GM21723 (cell line): ENCODE data around the gene BGLAP.

Source experiments
- ATAC-seq: cut with Tn5 transposase; IDR thresholded peaks from one replicate; pipeline ENCODE4 v1.9.1; 2021; ENCODE audit warnings: mild to moderate bottlenecking, moderate library complexity; ENCODE audit not compliant: unreplicated experiment

Gene BGLAP

DNA sequence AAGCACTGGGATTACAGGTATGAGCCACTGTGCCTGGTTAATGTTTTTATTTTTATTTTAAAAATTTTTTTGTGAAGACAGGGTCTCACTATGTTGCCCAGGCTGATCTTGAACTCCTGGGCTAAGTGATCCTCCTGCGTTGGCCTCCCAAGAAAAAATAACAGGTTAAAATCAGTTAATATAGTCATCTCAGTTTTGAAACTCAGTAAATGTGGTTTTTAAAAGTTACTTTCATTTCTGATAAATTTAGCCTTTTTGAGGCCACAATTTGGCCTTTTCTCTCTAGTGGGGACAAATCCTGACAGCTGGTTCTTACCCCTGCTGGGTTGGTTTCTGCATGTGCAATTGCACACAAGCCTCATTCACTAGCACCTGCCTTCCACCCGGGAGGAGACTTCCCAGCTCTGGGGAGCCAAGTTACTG lies 15.9 kb upstream of the BGLAP start:
- ATAC-seq, result peak; percentile 87

DNA sequence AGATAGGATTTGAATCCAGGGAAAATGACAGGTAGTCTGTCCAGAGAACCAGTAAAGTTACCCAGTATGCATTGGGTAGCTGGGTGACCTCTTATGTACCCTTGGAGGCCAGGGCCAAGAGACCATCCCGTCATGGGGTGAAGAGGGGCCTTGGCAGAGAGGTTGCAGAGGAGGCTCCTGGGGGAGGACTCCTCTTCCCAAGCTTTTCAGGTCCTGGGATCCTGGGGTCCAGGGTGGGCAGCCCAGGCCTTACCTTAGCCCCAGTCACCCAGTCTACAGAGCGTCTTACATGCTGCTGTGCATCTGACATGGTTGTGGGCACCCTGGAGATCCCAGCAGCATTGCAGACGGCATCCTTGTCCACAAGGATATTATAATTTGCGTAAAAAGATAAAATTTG lies 15.2 kb upstream of the BGLAP start:
- peak; percentile 7 for ATAC-seq

DNA sequence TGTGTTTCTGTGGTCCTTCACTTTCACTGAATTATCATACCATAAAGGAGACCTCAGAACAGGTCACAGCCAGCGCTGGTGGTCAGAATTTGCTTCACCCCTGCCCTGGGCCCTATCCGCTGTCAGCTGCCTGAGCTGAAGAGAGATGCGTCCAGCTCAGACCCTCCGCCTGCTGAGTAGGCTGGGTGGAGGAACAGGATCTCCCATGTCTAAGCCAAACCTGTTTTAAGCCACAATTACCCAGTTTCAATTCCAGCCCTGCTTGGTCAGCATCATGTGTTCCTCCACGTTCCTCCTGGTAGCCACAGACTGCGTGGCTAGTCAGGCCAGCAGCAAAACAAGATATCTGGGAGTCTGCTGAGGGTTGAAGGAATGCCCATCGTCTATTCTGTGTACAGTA lies 13.5 kb upstream of the BGLAP start:
- no peak for ATAC-seq

- ATAC-seq, result no peak
Measured at GRCh38 chr1:156229809-156230472, 12.0 kb upstream of the BGLAP start.

DNA sequence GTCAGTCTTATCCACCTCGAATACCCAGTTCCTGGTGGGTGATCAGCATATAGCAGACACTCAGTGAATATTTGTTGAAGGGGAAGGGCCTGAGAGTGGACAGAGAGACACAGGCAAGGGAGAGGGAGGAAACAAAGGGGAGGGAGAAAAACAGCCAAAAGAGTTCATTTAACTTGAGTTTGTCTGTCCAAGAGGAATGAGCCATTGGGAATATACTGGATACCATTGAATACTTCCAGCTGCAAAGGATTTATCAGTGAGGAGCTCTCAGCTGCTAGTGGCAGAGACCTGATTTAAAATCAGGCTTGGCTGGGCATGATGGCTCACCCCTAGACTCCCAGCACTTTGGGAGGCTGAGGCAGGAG lies 11.5 kb upstream of the BGLAP start:
- no peak for ATAC-seq

DNA sequence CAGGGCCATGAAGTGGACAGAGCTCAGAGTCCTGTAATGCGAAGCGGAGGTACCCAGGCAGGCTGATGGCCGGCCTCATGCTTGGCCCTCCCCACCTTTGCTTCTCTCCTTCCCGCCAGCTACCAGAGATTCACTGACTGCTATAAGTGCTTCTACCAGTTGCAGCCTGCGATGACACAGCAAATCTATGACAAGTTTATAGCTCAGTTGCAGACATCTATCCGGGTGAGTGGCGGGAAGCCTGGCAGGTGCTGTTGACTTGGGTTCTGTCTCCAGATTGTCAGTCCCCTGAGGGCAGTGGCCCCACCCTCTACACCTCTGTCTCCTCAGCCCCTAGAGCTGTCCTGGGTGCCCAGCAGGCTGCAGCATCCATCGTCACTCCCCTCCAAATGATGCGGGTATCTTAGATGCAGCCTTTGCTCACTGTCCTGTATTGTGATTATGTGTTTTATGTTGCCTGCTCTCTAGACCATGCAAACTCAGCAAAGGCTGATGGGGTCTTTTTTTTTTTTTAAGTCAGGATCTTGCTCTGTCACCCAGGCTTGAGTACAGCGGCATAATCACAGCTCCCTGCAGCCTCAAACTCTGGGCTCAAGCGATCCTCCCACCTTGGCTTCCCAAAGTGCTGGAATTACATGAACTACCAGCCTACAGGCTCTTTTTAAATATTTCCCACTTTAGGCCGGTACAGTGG lies 9.6 kb upstream of the BGLAP start:
- ATAC-seq, result no peak

- no peak for ATAC-seq
Measured at GRCh38 chr1:156233426-156234127, 8.4 kb upstream of the BGLAP start.

- no peak for ATAC-seq
Measured at GRCh38 chr1:156236164-156236563, 5.8 kb upstream of the BGLAP start.

DNA sequence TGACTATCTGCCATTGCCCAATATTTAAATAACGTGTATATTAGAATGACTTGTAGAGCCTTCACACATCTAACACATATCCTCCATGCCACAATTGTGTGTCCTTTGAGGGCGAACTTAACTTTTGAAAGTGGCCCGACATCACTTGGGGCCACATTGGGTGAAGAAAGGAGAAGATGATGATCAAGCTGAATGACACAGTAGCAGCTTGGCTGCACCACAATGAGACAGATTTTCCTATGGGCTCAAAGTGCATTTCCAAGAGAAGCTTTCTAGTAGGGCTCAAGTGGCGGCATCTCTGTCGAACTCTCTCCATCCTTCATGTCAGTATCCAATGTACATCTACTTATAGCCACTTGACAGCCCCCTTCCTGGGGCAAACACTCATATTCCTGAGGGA lies 3.7 kb upstream of the BGLAP start:
- ATAC-seq, result no peak

DNA sequence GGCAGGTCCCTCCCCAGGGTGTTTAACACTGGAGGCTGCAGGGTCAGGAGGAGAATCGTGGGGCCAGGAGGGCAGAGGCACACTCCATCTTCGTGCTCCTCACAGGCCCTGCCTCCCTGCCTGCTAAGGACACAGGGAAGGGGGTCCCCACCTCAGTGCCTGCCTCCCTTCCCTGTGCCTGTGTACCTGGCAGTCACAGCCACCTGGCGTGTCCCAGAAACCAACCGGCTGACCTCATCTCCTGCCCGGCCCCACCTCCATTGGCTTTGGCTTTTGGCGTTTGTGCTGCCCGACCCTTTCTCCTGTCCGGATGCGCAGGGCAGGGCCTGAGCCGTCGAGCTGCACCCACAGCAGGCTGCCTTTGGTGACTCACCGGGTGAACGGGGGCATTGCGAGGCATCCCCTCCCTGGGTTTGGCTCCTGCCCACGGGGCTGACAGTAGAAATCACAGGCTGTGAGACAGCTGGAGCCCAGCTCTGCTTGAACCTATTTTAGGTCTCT lies 623 bp upstream of the BGLAP start:
- ATAC-seq, result no peak

GRCh38 chr1:156242738-156243137 lies 754 bp downstream of the BGLAP start:
- no peak for ATAC-seq

DNA sequence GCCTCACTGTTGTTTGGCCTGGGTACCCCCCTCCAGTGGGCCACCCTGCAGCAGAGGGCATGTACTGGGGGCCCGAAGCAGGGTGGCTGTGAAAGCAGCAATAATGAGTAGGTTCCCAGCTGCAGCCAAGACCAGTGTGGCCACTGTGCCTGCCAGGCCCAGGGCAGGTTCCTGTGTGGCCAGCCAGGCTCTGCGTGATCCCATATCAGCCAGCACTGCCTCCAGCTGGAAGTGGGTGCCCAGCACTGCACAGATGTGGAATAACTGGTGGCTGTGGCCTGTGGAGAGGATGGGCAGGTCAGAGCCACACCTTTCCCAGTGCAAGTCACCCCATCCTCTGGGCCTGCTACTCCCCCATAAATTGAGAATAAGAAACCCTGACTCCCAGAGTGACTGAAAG lies 2.1 kb downstream of the BGLAP start:
- ATAC-seq, result no peak

GRCh38 chr1:156244712-156245111 lies 2.7 kb downstream of the BGLAP start:
- ATAC-seq, result no peak

GRCh38 chr1:156245451-156246232 lies 3.7 kb downstream of the BGLAP start:
- no peak for ATAC-seq

- ATAC-seq, result no peak
Measured at GRCh38 chr1:156246241-156246780, 4.3 kb downstream of the BGLAP start.

DNA sequence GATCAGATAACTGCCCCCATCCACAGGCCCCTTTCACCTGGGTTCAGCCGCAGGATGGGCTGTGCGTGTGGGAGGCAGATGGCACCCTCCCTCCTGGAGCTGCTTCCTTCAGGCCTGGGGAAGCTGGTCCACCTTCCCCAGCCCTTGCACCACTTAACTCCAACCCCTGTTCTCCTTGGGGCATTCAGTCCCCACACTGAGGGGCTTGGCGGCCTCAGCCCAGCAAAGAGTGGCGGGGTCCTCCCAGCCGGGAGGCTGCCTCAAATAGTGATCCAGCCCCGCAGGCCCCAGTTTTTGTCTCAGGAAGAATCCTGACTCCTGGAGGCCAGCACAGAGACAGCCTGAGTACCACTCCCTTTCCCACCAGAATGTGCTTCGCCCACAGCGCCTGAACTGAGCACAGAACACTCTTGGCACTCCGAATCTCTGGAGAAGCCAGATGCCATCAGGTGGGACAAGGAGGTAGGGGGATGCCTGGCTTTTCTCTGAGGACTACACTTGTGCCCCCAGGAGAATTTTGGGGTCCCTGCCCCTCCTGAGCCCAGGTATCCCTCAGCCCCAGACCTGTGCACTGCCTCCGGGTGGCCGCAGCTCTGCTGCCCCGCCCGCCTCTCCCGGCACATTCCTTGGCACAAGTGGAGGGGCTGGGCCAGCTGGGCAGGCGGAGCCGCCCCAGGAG lies 4.9 kb downstream of the BGLAP start:
- ATAC-seq, result no peak

GRCh38 chr1:156247460-156248322 lies 5.7 kb downstream of the BGLAP start, which contains the start of gene PAQR6:
PAQR6 (minus strand) TSS chr1:156248056; CDS start chr1:156246731, 1,325 bp downstream.
- no peak for ATAC-seq

- ATAC-seq, result no peak
Measured at GRCh38 chr1:156248323-156248683, 6.3 kb downstream of the BGLAP start.

DNA sequence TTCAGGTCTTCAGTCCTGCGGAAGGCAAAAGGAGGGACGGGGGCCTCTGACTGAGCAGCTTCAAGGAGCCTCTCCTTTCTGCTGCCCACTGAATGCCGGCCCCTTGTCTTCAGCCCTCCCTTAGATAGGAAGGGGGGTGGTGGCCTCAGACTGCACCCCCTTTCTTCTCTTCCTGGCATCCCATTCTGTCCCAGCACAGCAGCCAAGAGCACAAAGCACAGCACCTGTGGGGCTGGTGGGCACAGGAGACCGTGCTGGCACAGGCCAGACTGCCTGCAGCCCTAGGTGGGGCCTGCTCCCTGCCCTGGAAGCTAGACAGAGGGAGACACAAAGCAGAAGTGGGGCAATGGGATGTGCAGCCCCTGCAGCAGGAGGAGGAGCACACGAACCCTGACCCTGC lies 7.6 kb downstream of the BGLAP start:
- no peak for ATAC-seq
